GM19468 (cell line): Measurements from ENCODE around the gene EHD2.
"Not testable (repeated sequence)": the region's sequence is repeated elsewhere in the genome, so short reads cannot be mapped to it uniquely, and the experiment has no call there.

ENCODE experiments used
- ATAC-seq: cut with Tn5 transposase; IDR thresholded peaks from one replicate; pipeline ENCODE4 v1.9.1; 2021; ENCODE audit warnings: mild to moderate bottlenecking, moderate library complexity, moderate number of reproducible peaks; ENCODE audit not compliant: unreplicated experiment; ENCODE audit errors: extremely low read depth

The EHD2 gene

GRCh38 chr19:47764705-47765104 lies 51.5 kb downstream of the EHD2 start:
- ATAC-seq, result not testable (repeated sequence)

- no peak for ATAC-seq
Measured at GRCh38 chr19:47765523-47766358, 52.5 kb downstream of the EHD2 start.

- no peak for ATAC-seq
Measured at GRCh38 chr19:47766359-47766620, 53.1 kb downstream of the EHD2 start.

GRCh38 chr19:47766670-47767069 lies 53.4 kb downstream of the EHD2 start:
- no peak for ATAC-seq

GRCh38 chr19:47767349-47767748 lies 54.1 kb downstream of the EHD2 start:
- no peak for ATAC-seq

GRCh38 chr19:47768604-47769003 lies 55.4 kb downstream of the EHD2 start:
- ATAC-seq, result no peak

- ATAC-seq, result no peak
Measured at GRCh38 chr19:47769534-47769933, 56.3 kb downstream of the EHD2 start.

GRCh38 chr19:47771291-47771690 lies 58.1 kb downstream of the EHD2 start:
- not testable (repeated sequence) for ATAC-seq

GRCh38 chr19:47776568-47776967 lies 63.3 kb downstream of the EHD2 start:
- no peak for ATAC-seq

GRCh38 chr19:47777245-47778048 lies 64.2 kb downstream of the EHD2 start:
- ATAC-seq, result not testable (repeated sequence)

- ATAC-seq, result no peak
Measured at GRCh38 chr19:47778049-47778953, 65.1 kb downstream of the EHD2 start, which contains the start of gene SELENOW. Gene SELENOW, plus strand, starts transcription at chr19:47778703. Its CDS starts 83 bp downstream, at chr19:47778786.

- ATAC-seq, result no peak
Measured at GRCh38 chr19:47778954-47779351, 65.7 kb downstream of the EHD2 start.

- ATAC-seq, result no peak
Measured at GRCh38 chr19:47779524-47780214, 66.4 kb downstream of the EHD2 start.

- ATAC-seq, result no peak
Measured at GRCh38 chr19:47780215-47780551, 67.0 kb downstream of the EHD2 start.

- no peak for ATAC-seq
Measured at GRCh38 chr19:47781590-47782262, 68.5 kb downstream of the EHD2 start.

- ATAC-seq, result no peak
Measured at GRCh38 chr19:47786566-47786965, 73.3 kb downstream of the EHD2 start.

GRCh38 chr19:47787307-47787706 lies 74.1 kb downstream of the EHD2 start:
- not testable (repeated sequence) for ATAC-seq

GRCh38 chr19:47789811-47790210 lies 76.6 kb downstream of the EHD2 start:
- ATAC-seq, result not testable (repeated sequence)

GRCh38 chr19:47790398-47790814 lies 77.2 kb downstream of the EHD2 start:
- ATAC-seq, result no peak
